NCI-H1694 (cell line): ENCODE results near the gene NAA20.

Source experiments
- DNase-seq: peaks from one replicate; lab custom pipeline; 2025; lab: John Stamatoyannopoulos, UW

Gene NAA20

GRCh38 chr20:20076297-20077065 is 59.3 kb downstream of the NAA20 start:
- no peak for DNase-seq

GRCh38 chr20:20078041-20078440 is 60.9 kb downstream of the NAA20 start:
- DNase-seq = no peak

- no peak for DNase-seq
Observed at GRCh38 chr20:20079102-20079784, 62.1 kb downstream of the NAA20 start.
